ENCODE measurements around the gene TARS1. TPM values are rescaled to one million over a fixed set of nuclear protein-coding genes. Genes with fewer than 3 reads are reported as not detected.

TARS1 gene
- total RNA-seq, 1 experiment from 2014 or later = 324 TPM

DNA sequence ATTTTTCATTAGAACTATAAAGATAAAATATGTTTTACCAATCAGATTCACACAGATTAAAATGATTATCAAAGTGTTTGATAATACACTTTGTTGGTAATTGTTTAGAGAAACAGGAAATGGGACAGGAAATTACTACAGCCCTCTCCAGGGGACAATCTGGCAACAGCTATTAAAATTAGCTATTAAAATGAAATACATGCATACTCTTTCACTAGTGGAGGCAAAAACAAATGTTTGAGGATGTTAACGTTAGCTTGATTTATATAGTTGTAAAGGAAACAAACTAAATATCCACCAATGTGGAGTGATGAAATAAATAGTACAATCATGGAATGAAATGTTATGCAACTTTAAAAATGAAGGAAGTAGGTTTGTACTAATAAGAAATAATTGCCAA is 53.7 kb downstream of the TARS1 start:
- H3K36me3 ChIP-seq (ENCODE audit: insufficient read depth, low read length, poor library complexity, severe bottlenecking) = no peaks in the 10 kb centered on the region
- H3K4me1 ChIP-seq (ENCODE audit: insufficient read depth, low read length, poor library complexity, severe bottlenecking) = peaks cover 48% of the 10 kb centered on the region
- ChIA-PET POLR2A (ENCODE audit: low non-redundant PET) (interaction anchor here (0.7 to 0.9 kb wide), 2 partner anchors 338 to 518 kb away, joined by 3 to 4 read pairs; no protein-coding TSS in a partner anchor), CTCF (interaction anchor here (0.6 kb wide), 1 partner anchor 441 kb away, joined by 3 read pairs; no protein-coding TSS in a partner anchor)
- intact Hi-C loops (cut with micrococcal nuclease; ENCODE audit: unreplicated experiment) = loop anchor here (5.0 kb wide), 1 partner anchor 183 kb away; no protein-coding TSS in a partner anchor
- TF ChIP-seq, protein P1, sequence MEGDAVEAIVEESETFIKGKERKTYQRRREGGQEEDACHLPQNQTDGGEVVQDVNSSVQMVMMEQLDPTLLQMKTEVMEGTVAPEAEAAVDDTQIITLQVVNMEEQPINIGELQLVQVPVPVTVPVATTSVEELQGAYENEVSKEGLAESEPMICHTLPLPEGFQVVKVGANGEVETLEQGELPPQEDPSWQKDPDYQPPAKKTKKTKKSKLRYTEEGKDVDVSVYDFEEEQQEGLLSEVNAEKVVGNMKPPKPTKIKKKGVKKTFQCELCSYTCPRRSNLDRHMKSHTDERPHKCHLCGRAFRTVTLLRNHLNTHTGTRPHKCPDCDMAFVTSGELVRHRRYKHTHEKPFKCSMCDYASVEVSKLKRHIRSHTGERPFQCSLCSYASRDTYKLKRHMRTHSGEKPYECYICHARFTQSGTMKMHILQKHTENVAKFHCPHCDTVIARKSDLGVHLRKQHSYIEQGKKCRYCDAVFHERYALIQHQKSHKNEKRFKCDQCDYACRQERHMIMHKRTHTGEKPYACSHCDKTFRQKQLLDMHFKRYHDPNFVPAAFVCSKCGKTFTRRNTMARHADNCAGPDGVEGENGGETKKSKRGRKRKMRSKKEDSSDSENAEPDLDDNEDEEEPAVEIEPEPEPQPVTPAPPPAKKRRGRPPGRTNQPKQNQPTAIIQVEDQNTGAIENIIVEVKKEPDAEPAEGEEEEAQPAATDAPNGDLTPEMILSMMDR (conservative IDR thresholded peaks at IDR 0.05; ENCODE audit: low read depth, low read length) = no peak
- no peak for TF ChIP-seq EZH2 (IDR thresholded peaks at IDR 0.05; ENCODE audit: borderline replicate concordance, low read depth, low read length, poor library complexity, severe bottlenecking)
- H3K27me3 ChIP-seq (replicated peaks; ENCODE audit: insufficient read depth, low read depth, low read length, poor library complexity) = no peaks in the 10 kb centered on the region
- no TSS peak for BruUV-seq (replicated peaks)
- peak overlapping the region; percentile 57 for H3K27ac ChIP-seq (ENCODE audit: low read depth, low read length, poor library complexity, severe bottlenecking)
- DNase-seq (ENCODE audit: low spot score) = peak; percentile 92
- no peak overlapping the region for H3K4me3 ChIP-seq (ENCODE audit: low read depth, low read length, poor library complexity, severe bottlenecking)
- no peaks in the 10 kb centered on the region for H3K9me3 ChIP-seq (ENCODE audit: low read depth, low read length, poor library complexity, severe bottlenecking)

DNA sequence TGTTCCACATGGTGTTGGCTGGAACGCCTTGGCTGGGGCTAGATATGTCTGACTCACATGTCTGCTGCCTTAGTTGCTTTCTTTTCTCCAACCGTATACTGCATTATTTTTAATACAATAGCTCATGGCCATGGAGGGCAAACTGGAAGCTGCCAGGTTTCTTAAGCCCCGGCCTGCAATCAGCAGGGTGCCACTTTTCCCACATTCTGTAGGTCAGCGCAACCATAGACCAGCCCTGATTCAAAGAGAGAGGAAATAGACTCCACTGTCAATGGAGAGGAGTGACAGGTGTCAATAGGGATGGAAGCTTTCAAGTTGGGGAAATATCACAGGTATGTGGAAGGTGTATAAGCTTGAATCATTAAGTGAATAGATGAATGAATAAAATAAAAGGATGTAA is 60.5 kb downstream of the TARS1 start:
- no peak overlapping the region for H3K4me3 ChIP-seq (ENCODE audit: low read depth, low read length, poor library complexity, severe bottlenecking)
- no TSS peak for BruUV-seq (replicated peaks)
- ChIA-PET POLR2A (ENCODE audit: low non-redundant PET) (no interaction called here), CTCF (no interaction called here)
- H3K4me1 ChIP-seq (ENCODE audit: insufficient read depth, low read length, poor library complexity, severe bottlenecking) = peaks cover under 1% of the 10 kb centered on the region
- no peaks in the 10 kb centered on the region for H3K9me3 ChIP-seq (ENCODE audit: low read depth, low read length, poor library complexity, severe bottlenecking)
- TF ChIP-seq, protein P1 (conservative IDR thresholded peaks at IDR 0.05; ENCODE audit: low read depth, low read length) = no peak
- no peak for TF ChIP-seq EZH2 (IDR thresholded peaks at IDR 0.05; ENCODE audit: borderline replicate concordance, low read depth, low read length, poor library complexity, severe bottlenecking)
- intact Hi-C loops (cut with micrococcal nuclease; ENCODE audit: unreplicated experiment) = no loop called here
- DNase-seq (ENCODE audit: low spot score) = no peak
- no peaks in the 10 kb centered on the region for H3K27me3 ChIP-seq (replicated peaks; ENCODE audit: insufficient read depth, low read depth, low read length, poor library complexity)
- no peak overlapping the region for H3K27ac ChIP-seq (ENCODE audit: low read depth, low read length, poor library complexity, severe bottlenecking)
- H3K36me3 ChIP-seq (ENCODE audit: insufficient read depth, low read length, poor library complexity, severe bottlenecking) = no peaks in the 10 kb centered on the region

DNA sequence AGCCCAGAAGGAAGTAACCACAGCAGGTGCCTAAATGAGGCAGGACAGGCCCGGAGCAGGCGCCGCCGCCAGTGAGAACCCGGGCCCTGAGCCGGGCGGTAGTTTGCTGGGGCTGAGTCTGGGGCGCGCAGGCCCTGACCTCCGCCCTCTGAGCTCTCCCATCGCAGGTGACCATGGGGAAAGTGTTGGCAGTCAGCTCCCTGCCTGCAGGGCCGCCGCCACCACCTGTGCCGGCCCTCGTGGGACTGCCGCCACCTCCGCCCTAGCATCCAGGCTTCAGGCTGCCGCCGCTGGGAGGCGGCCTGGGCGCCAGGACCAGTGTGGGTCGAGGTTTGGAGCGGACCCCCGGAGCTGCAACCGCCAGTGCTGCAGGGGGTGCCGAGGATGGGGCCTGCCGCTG is 61.1 kb downstream of the TARS1 start:
- intact Hi-C loops (cut with micrococcal nuclease; ENCODE audit: unreplicated experiment) = no loop called here
- H3K4me3 ChIP-seq (ENCODE audit: low read depth, low read length, poor library complexity, severe bottlenecking) = no peak overlapping the region
- ChIA-PET CTCF (no interaction called here), POLR2A (ENCODE audit: low non-redundant PET) (no interaction called here)
- H3K9me3 ChIP-seq (ENCODE audit: low read depth, low read length, poor library complexity, severe bottlenecking) = no peaks in the 10 kb centered on the region
- no peak for TF ChIP-seq EZH2 (IDR thresholded peaks at IDR 0.05; ENCODE audit: borderline replicate concordance, low read depth, low read length, poor library complexity, severe bottlenecking)
- TF ChIP-seq, protein P1 (conservative IDR thresholded peaks at IDR 0.05; ENCODE audit: low read depth, low read length) = no peak
- DNase-seq (ENCODE audit: low spot score) = no peak
- no peaks in the 10 kb centered on the region for H3K27me3 ChIP-seq (replicated peaks; ENCODE audit: insufficient read depth, low read depth, low read length, poor library complexity)
- H3K27ac ChIP-seq (ENCODE audit: low read depth, low read length, poor library complexity, severe bottlenecking) = no peak overlapping the region
- H3K4me1 ChIP-seq (ENCODE audit: insufficient read depth, low read length, poor library complexity, severe bottlenecking) = no peaks in the 10 kb centered on the region
- no TSS peak for BruUV-seq (replicated peaks)
- no peaks in the 10 kb centered on the region for H3K36me3 ChIP-seq (ENCODE audit: insufficient read depth, low read length, poor library complexity, severe bottlenecking)

Measured in A673 (cell line).